NCI-H1930 (cell line): ENCODE results near the gene PITPNC1.
A peak's percentile ranks its signal among the peaks of the same experiment; 100 is the strongest.
"Not testable (repeated sequence)": the region's sequence is repeated elsewhere in the genome, so short reads cannot be mapped to it uniquely, and the experiment has no call there.

Source experiments
- DNase-seq, 2 experiments: peaks; one replicate each; lab custom pipeline; 2025; lab: John Stamatoyannopoulos, UW

The PITPNC1 gene

DNA sequence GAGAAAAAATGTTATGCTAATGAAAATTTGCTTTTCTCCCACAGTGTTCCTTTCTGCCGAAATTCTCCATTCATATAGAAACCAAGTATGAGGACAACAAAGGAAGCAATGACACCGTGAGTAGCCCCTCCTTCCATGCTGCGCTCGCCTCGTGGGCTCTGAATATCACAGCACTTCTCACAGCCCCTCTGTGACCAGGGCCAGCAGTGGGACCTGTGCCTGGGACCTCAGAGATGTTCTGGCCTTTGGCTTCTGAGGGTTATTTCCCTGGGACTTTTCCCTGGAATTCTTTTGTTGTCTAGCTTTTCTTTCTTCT lies 201.0 kb downstream of the PITPNC1 start:
- no peak for DNase-seq

DNA sequence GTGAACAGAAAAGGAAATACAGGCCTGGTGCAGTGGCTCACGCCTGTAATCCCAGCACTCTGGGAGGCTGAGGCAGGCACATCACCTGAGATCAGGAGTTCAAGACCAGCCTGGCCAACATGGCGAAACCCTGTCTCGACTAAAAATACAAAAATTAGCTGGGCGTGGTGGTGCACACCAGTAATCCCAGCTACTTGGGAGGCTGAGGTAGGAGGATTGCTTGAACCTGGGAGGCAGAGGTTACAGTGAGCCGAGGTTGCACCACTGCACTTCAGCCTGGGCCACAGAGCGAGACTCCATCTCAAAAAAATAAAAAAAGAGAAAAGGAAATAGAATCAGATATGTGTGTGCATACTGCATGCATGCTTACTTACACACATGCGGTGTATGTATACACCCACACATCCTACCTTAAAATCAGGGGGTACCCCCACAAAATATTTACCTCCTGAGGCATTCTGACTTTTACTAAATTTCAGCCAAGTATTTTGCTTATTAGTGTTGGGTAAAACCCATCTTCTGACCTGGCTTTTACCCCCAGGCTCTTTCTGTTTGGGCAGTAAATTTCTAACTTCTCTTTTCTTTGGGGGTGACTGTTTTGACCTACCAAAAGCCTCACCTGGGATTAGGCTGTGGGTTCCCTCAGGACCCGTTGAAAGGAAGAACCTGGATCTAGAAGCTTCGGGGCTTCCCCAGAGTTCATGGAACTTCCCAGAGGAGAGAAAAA lies 201.8 kb downstream of the PITPNC1 start:
- not testable (repeated sequence) for DNase-seq

DNA sequence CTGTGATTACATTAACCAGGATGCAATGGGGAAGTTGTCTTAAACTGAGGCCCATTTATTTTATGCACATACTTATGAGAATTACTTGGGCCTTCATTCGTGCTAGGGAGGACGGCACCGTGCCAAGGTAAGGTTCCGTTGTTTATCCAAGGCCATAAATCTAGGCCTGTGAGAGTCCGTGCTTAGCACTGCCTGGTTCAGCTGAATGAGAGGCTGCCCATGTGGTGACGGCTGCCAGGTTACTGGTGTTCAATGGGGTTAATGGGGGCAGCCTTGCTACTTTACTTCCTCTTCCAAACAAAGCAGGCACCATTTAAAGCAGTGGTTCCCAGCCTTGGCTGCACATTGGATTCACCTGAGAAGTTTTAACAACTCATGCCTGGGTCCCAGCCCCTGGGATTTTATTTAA lies 205.6 kb downstream of the PITPNC1 start:
- no peak for DNase-seq

DNA sequence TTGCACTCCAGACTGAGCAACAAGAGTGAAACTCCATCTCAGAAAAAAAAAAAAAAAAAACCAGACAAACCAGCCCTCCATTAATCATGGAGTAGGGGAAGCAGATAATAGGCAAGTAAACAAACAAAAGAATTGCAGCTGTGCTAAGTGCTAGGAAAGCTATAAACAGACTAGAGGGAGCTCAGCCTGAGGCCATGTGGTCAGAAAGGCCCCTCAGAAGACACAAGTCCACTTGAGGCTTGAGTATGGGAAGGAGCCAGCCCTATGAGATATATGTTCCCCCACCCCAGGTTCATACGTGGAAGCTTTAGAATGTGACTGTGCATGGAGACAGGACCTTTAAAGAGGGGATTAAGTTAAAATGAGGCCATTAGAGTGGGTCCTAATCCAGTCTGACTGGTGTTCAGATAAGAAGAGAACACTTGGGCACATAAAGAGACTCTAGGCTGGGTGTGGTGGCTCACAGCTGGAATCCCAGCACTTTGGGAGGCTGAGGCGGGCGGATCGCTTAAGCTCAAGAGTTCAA lies 208.1 kb downstream of the PITPNC1 start:
- DNase-seq = no peak

DNA sequence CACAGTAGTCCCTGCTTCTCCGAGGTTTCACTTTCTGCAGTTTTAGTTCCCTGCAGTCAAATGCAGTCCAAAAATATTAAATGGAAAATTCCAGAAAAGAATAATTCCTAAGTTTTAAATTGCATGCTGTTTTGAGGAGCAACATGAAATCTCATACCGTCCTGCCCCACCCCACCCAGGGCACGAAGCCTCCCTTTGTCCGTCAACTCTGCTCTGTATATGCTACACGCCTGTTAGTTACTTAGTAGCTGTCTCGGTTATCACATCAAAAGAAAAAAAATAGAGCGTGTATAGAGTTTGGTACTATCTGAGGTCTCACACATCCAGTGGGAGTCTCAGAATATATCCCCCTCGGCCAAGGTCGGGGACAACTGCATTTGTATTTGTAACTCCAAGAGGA lies 211.2 kb downstream of the PITPNC1 start:
- DNase-seq = no peak

DNA sequence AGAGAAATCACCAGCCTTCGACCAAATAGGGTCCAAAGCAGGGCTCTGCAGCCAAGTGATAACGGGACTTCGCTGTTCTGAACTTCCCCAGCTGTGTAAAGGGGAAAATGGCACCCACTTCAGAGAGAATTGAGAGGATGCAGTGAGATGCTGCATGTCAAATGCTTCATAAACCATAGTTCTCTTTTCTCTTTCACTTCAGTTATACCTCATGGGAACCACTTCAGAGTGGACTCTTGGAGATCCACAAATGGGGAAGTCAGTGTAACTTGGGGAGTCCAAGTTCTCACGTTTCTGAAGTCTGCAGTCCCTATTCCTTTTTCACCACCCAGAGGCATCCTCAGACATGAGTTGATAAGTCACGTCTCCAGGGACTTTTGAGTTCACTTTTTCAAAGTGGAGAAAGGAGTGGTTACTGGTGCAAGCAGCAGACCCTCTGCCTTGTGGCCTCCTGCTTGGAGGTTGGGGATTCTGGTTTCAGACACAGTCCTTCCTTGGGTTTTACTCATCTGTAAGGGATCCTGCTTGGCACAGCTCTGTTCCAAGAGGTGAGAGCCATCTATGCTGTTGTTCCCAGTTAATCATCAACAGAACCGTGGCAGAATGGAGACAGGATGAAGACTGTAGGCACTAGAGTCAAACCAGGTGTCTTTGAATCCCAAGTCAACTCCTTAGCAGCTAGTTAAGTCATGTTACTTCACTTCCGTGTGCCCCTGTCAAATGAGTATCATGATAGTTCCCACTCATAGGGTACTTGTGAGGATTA lies 217.2 kb downstream of the PITPNC1 start:
- no peak for DNase-seq

DNA sequence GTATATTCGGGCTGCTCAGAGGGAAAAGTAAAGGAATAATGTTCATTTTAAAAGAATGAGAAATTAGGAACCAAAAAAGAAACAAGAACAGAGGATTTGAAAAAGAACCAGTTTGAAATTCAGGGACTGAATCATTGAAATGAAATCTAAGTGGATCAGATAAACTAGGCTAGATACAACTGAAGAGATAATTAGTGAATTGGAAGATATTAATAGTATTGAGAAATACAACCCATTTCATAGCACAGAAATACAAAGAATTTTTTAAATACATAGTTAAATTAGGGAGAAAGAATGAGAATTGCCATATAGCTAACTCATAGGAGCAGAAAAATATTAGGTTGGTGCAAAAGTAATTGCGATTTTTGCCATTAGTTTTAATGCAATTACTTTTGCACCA lies 223.3 kb downstream of the PITPNC1 start:
- no peak for DNase-seq

DNA sequence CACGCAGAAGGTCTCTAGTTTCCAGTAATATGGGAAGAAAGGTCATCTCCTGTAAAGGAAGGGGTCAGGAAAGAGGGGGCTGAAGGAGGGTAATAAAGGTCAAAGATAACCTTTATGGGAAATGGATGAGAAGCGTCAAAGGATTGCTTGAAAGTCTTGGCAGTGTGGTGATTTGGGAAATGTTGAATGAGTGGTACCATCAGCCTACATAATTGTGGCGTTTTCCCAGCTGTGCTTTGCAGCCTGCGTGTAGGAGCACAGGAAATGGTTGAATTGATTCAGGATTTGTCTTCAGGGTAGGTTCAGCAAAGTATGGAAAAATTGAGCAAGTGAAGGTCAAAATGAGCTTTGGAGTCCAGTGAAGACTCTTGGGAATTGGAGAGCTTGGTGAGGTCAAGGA lies 224.8 kb downstream of the PITPNC1 start:
- no peak for DNase-seq

DNA sequence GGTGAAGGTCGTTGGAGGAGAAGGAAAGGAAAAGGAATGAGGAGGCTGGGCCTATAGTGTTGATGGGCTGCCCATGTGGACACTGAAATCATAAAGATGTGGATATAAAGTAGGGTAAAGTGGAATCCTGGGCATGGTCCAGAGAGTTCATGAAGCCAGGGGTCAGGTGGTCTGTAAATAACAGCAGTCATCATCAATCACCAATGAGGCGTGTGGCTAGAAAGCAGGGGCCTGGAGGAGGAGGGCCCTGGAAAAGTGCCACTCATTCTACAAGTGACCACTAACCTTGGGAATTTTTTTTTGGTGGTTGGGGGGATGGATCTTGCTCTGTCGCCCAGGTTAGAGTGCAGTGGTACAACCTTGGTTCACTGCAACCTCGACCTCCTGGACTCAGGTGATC lies 225.4 kb downstream of the PITPNC1 start:
- no peak for DNase-seq

DNA sequence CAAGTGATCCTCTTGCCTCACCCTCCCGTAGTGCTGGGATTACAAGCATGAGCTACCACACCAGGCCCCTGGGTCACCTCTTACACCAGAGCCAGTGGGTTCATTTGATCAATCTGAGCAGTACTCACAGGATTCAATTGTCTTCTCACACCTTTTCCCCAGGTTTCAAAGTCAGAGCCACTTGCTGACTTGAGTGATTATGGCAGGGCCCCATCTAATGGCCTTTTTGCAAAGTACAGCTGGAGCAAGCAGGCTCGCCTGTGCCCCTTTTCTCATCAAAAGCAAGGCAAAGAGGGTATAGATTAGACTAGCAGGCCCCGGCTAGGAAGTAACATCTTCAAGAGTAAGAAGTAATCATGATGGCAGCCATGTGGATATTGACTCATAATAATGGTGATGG lies 225.9 kb downstream of the PITPNC1 start:
- peak; percentile 7 to 64 for DNase-seq

DNA sequence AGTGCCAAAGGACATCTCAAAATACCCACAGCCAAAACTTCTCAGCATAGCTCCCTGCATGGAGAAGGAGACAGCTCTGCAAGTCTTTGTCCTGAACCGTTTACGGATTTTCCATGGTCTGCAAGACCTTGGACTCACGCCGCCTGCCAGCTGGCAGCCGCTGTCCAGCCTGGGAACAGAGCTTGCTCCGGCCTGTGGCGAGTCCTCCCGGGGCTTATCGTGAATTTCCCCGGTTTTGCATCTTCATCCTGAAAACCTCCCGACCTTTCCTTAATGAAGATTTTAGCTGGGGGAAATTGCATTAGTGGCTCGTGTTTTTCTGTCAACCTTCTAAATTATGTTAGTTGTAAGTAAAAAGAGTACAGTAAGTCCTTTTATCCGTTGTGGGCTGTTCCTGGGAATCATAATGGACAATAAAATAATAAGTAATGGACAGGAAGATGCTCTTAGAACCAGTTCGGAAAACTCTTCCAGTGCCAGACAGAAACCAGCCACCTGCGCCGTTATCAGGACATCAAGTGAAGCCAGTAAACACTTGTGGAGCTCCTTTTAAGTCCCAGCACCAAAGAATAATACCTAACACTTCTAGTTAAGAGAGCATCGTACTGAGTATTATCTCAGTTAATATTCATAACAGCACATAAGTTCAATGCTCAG lies 228.3 kb downstream of the PITPNC1 start:
- DNase-seq = no peak

DNA sequence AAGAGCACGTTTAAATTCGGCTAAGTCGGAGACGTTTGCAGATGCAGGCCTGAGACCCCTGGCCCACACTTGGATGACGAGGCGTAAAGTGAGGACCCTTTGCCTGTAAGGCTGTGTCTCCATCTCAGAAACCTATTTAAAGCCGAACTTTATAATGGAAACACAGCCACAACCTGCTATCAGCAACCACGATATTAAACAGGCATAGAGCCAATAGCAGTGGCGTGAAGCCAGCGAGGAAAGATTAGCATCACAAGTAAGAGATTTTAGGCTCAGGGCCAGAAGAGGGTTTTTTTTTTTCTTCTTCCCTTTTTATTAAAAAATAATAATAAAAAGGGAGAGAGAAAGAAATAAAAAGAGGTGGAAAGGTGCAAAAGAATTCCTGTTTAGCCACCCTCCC lies 229.4 kb downstream of the PITPNC1 start:
- no peak for DNase-seq

DNA sequence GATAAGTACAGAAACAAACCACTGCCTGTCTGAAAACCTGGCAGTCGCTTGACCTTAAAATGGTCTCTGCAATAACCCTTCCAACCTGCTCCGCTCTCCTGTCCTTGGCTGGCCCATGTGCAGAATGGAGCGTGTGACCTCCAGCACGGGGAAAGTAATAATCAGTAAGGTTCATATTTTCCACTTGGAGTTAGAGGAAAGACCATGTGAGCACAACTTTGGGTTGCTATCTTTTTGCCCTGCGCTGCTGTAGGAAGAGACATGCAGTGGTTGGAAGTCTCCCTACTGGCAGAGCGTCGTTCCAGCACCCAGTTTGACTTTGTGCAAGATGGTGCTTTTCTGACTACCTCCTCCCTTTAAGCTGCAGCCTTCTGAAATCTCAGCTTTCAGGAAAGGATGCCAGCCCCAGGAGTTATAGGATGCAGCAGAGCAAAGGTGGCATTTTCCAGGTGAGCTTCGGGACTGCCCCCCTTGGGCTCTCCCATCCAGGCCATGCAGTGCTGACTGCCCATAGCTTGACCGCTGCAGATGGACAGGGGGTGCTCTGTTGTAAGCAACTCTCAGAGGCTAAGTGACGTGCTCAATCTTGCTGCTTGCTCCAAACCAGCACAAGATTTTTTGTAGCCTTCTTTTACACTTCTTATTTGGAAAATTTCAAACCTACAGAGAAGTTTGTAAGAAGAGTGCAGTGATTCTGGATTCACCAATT lies 230.0 kb downstream of the PITPNC1 start:
- DNase-seq = no peak

DNA sequence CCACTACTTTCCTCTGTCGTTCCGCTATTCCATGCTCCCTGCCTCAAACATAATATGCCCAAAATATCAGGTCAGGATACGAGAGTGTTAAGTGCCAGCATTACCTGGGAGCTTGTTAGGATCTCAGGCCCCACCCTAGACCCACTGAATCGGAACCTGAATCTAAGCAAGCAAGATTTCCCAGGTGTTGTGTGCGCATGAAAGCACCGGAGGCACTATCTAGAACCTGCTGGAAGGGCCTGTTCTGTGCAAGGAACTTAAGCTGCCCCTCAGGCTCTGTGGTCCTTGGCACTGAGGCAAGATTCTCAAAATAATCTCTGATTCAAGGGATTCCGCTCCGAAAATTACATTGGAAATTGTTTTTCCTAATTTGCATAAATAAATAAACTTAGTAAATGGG lies 233.0 kb downstream of the PITPNC1 start:
- no peak for DNase-seq

DNA sequence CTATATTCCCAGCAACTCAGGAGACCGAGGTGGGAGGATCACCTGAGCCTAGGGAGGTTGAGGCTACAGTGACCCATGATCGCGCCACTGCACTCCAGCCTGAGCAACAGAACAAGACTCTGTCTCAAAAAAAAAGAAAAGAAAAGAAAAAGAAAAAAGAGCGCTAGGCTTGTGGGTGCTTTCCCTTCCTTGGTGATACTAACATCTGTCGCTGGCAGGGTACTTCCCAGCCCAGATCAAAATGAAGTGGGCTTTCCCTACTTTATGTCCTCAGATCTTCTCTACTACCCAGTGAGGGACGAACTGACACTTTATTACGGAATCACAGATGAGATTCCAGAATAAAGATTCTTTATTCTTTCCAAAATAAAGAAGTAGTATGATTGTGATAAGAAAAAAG lies 236.9 kb downstream of the PITPNC1 start:
- DNase-seq = no peak

DNA sequence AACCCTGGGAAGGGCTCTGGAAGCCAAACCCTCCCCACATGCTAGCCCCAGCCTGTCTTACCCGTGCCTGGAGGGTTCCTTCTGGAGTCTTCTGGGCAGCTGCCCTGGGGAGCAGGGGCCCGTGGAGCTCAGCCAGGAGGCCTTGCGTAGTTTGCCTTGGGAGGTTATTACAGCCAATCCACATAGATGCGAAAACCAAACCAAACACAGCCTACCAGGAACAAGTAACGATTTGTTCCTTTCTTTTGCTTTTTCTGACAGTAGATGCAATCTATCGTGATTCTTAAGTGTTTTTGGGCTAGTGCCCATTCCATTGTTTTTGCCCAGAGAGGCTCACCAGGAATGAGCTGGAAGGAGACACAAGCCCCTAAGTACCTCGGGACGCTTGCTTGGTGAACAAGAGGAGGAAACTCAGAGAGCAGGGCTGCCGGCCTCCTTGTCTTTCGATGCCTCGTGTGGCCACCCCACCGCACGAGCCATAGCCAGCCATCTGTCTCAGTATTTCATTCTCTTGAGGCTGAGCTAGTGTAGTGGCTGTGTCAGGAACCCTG lies 238.0 kb downstream of the PITPNC1 start:
- DNase-seq = no peak

DNA sequence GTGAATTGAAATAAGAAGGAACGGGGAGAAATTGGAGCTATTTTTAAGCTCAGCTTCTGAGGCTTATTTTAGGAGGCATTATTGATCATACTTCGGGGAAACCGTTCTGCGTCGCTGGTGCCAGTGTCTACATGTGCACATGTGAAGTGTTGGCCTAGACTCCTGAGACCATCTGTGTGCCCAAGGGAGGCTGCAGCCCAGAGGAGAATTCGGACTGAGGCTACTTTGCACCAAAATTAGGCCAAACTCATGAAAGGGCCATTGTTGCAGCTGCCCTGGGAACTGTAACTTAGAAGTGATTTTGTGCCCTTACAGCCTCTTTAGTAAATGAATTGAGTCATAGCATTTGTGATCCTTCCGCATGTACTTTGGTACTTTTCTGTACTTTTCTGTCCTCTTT lies 238.7 kb downstream of the PITPNC1 start:
- DNase-seq = no peak

DNA sequence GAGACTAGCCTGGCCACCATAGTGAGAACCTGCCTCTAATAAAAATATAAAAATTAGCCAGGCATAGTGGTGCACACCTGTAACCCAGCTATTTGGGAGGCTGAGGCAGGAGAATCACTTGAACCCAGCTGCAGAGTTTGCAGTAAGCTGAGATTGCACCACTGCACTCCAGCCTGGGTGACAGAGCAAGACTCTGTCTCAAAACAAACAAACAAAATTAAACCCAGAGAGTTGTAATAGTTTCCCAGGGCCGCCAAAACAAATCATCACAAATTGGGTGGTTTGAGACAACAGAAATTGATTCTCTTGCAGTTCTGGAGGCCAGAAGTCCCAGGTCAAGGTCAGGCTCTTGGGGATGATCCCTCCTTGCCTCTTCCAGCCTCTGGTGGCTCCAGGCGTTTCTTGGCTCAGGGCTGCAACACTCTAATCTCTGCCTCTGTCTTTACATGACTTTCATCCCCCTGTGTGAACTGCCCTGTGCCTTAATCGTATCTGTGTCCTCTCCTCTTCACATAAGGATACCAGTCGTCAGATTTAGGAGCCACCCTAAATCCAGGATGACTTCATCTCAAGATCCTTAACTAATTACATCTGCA lies 240.3 kb downstream of the PITPNC1 start:
- DNase-seq = no peak

DNA sequence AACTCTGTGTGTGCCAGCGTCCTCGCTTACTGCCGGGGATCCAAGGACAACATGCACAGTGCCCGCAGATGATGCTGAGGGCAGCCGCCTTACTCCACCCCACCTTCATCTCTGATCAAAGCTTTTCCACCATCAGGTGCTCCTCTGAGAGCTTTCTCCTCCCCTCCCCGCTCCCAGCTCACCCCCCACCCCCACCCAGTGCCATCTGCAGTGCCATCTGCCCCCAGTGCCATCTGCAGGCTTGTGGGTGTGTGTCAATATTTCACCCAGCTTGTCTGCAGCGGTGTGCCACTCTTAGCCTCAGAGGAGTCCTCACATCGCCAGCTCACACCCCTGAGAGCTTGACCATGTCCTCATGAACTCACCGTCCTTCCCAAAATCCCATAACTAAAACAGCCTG lies 242.5 kb downstream of the PITPNC1 start:
- DNase-seq = no peak

DNA sequence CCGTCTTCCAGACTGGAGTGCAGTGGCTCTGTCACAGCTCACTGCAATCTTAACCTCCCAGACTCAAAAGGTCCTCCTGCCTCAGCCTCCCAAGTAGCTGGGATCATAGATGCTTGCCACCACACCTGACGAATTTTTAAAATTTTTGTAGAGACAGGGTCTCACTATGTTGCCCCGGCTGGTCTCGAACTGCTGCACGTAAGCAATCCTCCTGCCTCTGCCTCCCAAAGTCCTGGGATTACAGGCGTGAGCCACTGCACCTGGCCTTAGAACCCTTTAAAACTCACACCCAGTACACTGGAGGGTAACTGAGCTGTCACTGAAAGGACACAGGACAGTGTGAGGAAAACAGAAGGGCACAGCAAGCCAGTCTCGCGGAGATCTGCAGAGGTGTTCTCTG lies 243.0 kb downstream of the PITPNC1 start:
- DNase-seq = no peak

DNA sequence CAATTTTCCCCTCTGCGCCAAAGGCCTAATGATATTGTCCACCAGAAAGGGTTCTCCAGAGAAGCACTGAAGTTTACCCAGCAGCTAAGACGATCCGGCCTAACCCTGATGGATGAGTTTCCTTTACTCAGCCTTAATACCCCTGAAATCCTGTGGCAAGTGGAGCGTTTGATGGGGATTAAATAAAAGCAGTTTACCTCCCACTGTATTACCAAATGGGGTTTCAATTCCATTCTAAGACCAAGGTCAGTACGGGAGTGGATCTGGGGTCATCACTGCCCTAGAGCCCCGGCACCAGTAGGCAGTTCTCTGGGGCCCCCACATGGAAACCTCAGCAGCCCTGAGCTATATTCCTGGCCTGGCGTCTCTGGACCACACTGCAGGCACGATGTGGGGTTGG lies 243.6 kb downstream of the PITPNC1 start:
- no peak for DNase-seq

DNA sequence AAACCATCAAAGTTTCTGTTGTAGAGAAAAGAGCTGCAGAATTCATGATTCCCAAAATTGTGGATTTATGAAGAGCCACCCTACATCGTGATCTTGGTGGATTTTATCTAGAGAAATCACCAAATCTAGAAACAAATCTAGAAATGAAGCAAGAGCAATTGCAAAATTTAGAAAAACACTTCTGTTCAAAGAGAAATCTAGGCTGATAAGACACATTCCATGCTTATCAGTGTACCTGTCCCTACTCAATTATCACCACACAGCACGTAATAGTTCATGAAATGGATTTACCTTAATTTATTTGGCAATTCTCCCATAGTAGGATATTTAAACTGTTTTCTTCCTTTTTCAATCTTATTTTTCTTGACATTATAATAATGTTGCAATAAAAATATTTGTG lies 246.7 kb downstream of the PITPNC1 start:
- no peak for DNase-seq
